ENCODE results near the gene PCYT2.

The PCYT2 gene

GRCh38 chr17:81868674-81869220 lies 42.5 kb downstream of the PCYT2 start:
- H3K9me3 ChIP-seq (ENCODE audit: control insufficient read depth, insufficient read depth, low read depth, low read length): no peaks in the 10 kb centered on the region
- peaks cover 5 to 64% of the 10 kb centered on the region in 2 experiments; a peak in 2 of 3 replicates for H3K36me3 ChIP-seq (ENCODE audit: control insufficient read depth in 2 of 2, insufficient read depth in 1 of 2, low read length in 2 of 2)
- H3K4me1 ChIP-seq (ENCODE audit: control insufficient read depth, insufficient read depth, low read length): peaks cover 17% of the 10 kb centered on the region; the same call in 1 of the 2 replicates
- no peak overlapping the region for H3K4me3 ChIP-seq (ENCODE audit: low read depth, low read length)
- ChIA-PET CTCF (interaction anchor here (0.6 to 2.6 kb wide), 14 partner anchors 11 to 152 kb away, joined by 3 to 15 read pairs (median 4); partner anchors contain the start of genes MAFG and PCYT2), POLR2A (interaction anchor here (1.1 to 2.7 kb wide), 9 partner anchors 8 to 166 kb away, joined by 3 to 17 read pairs (median 8); partner anchors contain the start of genes CENPX, LRRC45, MRPL12 and P4HB)
- H3K27ac ChIP-seq (ENCODE audit: extremely low read depth, low read depth, low read length): peak overlapping the region; percentile 100
- TF ChIP-seq ZFP37 (tag by site-specific recombination; IDR thresholded peaks at IDR 0.05) (no peak), ZNF768 (tag by site-specific recombination; IDR thresholded peaks at IDR 0.05) (no peak), ZNF513 (tag by site-specific recombination; IDR thresholded peaks at IDR 0.05) (no peak), SP7 (tag by site-specific recombination; IDR thresholded peaks at IDR 0.05) (0 out of 2 replicates have a peak, but pooled peaks have one; percentile 7), ZNF398 (tag by site-specific recombination; IDR thresholded peaks at IDR 0.05) (peak; percentile 57; the same call in 1 of the 2 replicates), ZNF707 (tag by site-specific recombination; IDR thresholded peaks at IDR 0.05) (no peak), ZFP69B (tag by site-specific recombination; IDR thresholded peaks at IDR 0.05) (peak; percentile 82), GLIS1 (tag by site-specific recombination; IDR thresholded peaks at IDR 0.05) (no peak), ZNF169 (tag by site-specific recombination; IDR thresholded peaks at IDR 0.05) (no peak), ZBTB11 (tag by site-specific recombination; conservative IDR thresholded peaks at IDR 0.05; ENCODE audit: low read depth) (peak; percentile 32; the same call in 1 of the 2 replicates), ZNF560 (tag by site-specific recombination; IDR thresholded peaks at IDR 0.05; ENCODE audit: borderline replicate concordance) (no peak), BCL11B (tag by site-specific recombination; IDR thresholded peaks at IDR 0.05; ENCODE audit: low read depth) (no peak), ZNF488 (tag by site-specific recombination; IDR thresholded peaks at IDR 0.05) (no peak), ZNF423 (tag by site-specific recombination; IDR thresholded peaks at IDR 0.05) (0 out of 2 replicates have a peak, but pooled peaks have one; percentile 24), SETDB1 (IDR thresholded peaks at IDR 0.05; ENCODE audit: insufficient read length, low read length) (no peak), ZNF629 (tag by site-specific recombination; IDR thresholded peaks at IDR 0.05) (peak; percentile 12; the same call in 1 of the 2 replicates), ZBTB48 (tag by site-specific recombination; IDR thresholded peaks at IDR 0.05) (no peak), ZNF19 (tag by site-specific recombination; IDR thresholded peaks at IDR 0.05; ENCODE audit: low read depth) (no peak), KLF7 (tag by site-specific recombination; IDR thresholded peaks at IDR 0.05; ENCODE audit: borderline replicate concordance) (no peak), ZNF239 (tag by site-specific recombination; IDR thresholded peaks at IDR 0.05) (no peak; the same call in 1 of the 2 replicates), ZBTB1 (tag by site-specific recombination; IDR thresholded peaks at IDR 0.05) (no peak; the same call in 1 of the 2 replicates), SCRT1 (tag by site-specific recombination; IDR thresholded peaks at IDR 0.05; ENCODE audit: borderline replicate concordance) (no peak), ZFP41 (tag by site-specific recombination; IDR thresholded peaks at IDR 0.05; ENCODE audit: borderline replicate concordance) (no peak)
- TF ChIP-seq, protein P1, sequence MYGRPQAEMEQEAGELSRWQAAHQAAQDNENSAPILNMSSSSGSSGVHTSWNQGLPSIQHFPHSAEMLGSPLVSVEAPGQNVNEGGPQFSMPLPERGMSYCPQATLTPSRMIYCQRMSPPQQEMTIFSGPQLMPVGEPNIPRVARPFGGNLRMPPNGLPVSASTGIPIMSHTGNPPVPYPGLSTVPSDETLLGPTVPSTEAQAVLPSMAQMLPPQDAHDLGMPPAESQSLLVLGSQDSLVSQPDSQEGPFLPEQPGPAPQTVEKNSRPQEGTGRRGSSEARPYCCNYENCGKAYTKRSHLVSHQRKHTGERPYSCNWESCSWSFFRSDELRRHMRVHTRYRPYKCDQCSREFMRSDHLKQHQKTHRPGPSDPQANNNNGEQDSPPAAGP (tag by site-specific recombination; IDR thresholded peaks at IDR 0.05): no peak
- TF ChIP-seq, protein P2, sequence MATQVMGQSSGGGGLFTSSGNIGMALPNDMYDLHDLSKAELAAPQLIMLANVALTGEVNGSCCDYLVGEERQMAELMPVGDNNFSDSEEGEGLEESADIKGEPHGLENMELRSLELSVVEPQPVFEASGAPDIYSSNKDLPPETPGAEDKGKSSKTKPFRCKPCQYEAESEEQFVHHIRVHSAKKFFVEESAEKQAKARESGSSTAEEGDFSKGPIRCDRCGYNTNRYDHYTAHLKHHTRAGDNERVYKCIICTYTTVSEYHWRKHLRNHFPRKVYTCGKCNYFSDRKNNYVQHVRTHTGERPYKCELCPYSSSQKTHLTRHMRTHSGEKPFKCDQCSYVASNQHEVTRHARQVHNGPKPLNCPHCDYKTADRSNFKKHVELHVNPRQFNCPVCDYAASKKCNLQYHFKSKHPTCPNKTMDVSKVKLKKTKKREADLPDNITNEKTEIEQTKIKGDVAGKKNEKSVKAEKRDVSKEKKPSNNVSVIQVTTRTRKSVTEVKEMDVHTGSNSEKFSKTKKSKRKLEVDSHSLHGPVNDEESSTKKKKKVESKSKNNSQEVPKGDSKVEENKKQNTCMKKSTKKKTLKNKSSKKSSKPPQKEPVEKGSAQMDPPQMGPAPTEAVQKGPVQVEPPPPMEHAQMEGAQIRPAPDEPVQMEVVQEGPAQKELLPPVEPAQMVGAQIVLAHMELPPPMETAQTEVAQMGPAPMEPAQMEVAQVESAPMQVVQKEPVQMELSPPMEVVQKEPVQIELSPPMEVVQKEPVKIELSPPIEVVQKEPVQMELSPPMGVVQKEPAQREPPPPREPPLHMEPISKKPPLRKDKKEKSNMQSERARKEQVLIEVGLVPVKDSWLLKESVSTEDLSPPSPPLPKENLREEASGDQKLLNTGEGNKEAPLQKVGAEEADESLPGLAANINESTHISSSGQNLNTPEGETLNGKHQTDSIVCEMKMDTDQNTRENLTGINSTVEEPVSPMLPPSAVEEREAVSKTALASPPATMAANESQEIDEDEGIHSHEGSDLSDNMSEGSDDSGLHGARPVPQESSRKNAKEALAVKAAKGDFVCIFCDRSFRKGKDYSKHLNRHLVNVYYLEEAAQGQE (tag by site-specific recombination; IDR thresholded peaks at IDR 0.05): no peak

Data from HEK293 (cell line).